SU-DHL-6 (cell line): Measurements from ENCODE around the gene NTN3.
"Not testable (repeated sequence)": the region's sequence is repeated elsewhere in the genome, so short reads cannot be mapped to it uniquely, and the experiment has no call there.

Experiments
- H2AFZ ChIP-seq: fragments of 200-600 bp; sonication (generic); 2 replicates; pipeline ENCODE4 v1.6.1; 2014; ENCODE audit warnings: low read depth, mild to moderate bottlenecking, moderate library complexity, mixed read lengths, antibody characterized with exemption, low read length; ENCODE audit not compliant: severe bottlenecking
- H3F3A ChIP-seq: fragments of 200-600 bp; shearing (Covaris generic); 2 replicates; pipeline ENCODE4 v1.6.0; 2016; ENCODE audit warnings: antibody characterized with exemption, mild to moderate bottlenecking; ENCODE audit not compliant: insufficient read depth
- H3K27ac ChIP-seq: fragments of 200-600 bp; sonication (generic); 2 replicates; pipeline ENCODE4 v1.5.1; 2016; ENCODE audit warnings: low read depth, mild to moderate bottlenecking, low read length, moderate library complexity, mixed read lengths
- H3K27me3 ChIP-seq: fragments of 200-600 bp; sonication (generic), shearing (Covaris generic); 2 replicates; pipeline ENCODE4 v1.6.0; 2014; ENCODE audit warnings: mild to moderate bottlenecking, low read length
- H3K36me3 ChIP-seq: fragments of 200-600 bp; sonication (generic); 2 replicates; pipeline ENCODE4 v1.6.1; 2014; ENCODE audit warnings: mild to moderate bottlenecking, low read length, mixed read lengths
- H3K4me2 ChIP-seq: fragments of 300-600, 200-600 bp; shearing (Covaris generic), sonication (generic); 2 replicates; pipeline ENCODE4 v1.6.0; 2014; ENCODE audit warnings: low read length, low read depth, mild to moderate bottlenecking; ENCODE audit not compliant: poor library complexity, severe bottlenecking
- H3K4me3 ChIP-seq: fragments of 200-600 bp; sonication (generic); 2 replicates; pipeline ENCODE4 v1.5.1; 2014; ENCODE audit warnings: antibody characterized with exemption, low read length, mild to moderate bottlenecking, mixed read lengths; ENCODE audit not compliant: insufficient read depth, poor library complexity, severe bottlenecking
- H3K79me2 ChIP-seq: fragments of 200-600 bp; sonication (generic); 2 replicates; pipeline ENCODE4 v1.6.1; 2014; ENCODE audit warnings: mild to moderate bottlenecking, low read length, moderate library complexity; ENCODE audit not compliant: insufficient read depth
- H3K9ac ChIP-seq: fragments of 200-600 bp; sonication (generic); 2 replicates; pipeline ENCODE4 v1.7.0; 2014; ENCODE audit warnings: mild to moderate bottlenecking, low read length
- H3K9me2 ChIP-seq: fragments of 200-600 bp; sonication (generic); replicated peaks from 2 replicates; pipeline ENCODE4 v1.6.1; 2014; ENCODE audit warnings: low read length; ENCODE audit not compliant: insufficient read depth
- H3K9me3 ChIP-seq: fragments of 200-600 bp; sonication (generic); 2 replicates; pipeline ENCODE4 v1.6.1; 2014; ENCODE audit warnings: low read length, mixed read lengths; ENCODE audit not compliant: insufficient read depth
- H4K20me1 ChIP-seq: fragments of 200-600 bp; sonication (generic); 2 replicates; pipeline ENCODE4 v1.6.1; 2014; ENCODE audit warnings: low read depth, mild to moderate bottlenecking, antibody characterized with exemption, low read length, moderate library complexity, mixed read lengths
- CTCF ChIP-seq: fragments of 200-600 bp; sonication (generic); IDR thresholded peaks from one replicate; pipeline ENCODE4 v1.5.1; 2017; ENCODE audit warnings: antibody characterized with exemption, mild to moderate bottlenecking, low read length, moderate library complexity; ENCODE audit not compliant: insufficient read depth, poor library complexity, severe bottlenecking
- EZH2phosphoT487 ChIP-seq: fragments of 200-600 bp; sonication (generic), shearing (Covaris generic); conservative IDR thresholded peaks from 2 replicates; pipeline ENCODE4 v1.6.1; 2018; ENCODE audit warnings: mild to moderate bottlenecking, antibody characterized with exemption, low read length, moderate library complexity, mixed read lengths

The NTN3 gene

GRCh38 chr16:2432801-2433505 is 38.1 kb upstream of the NTN3 start:
- H4K20me1 ChIP-seq: 0 out of 2 replicates have a peak, but pooled peaks cover 7% of the 10 kb centered on the region
- no peak for TF ChIP-seq EZH2phosphoT487
- no peak for TF ChIP-seq CTCF
- no peak overlapping the region for H3K9ac ChIP-seq
- peaks cover 42% of the 10 kb centered on the region for H3K79me2 ChIP-seq
- no peak overlapping the region for H3K4me3 ChIP-seq
- peaks cover 26% of the 10 kb centered on the region for H3K36me3 ChIP-seq
- H3K9me2 ChIP-seq: no peaks in the 10 kb centered on the region
- no peak overlapping the region for H2AFZ ChIP-seq
- no peaks in the 10 kb centered on the region for H3F3A ChIP-seq
- no peak overlapping the region for H3K4me2 ChIP-seq
- H3K27me3 ChIP-seq: no peaks in the 10 kb centered on the region
- no peak overlapping the region for H3K27ac ChIP-seq
- H3K9me3 ChIP-seq: no peaks in the 10 kb centered on the region

- not testable (repeated sequence) for H3K9me3 ChIP-seq, H3K27me3 ChIP-seq, H3K9me2 ChIP-seq, H2AFZ ChIP-seq, H4K20me1 ChIP-seq, H3K4me3 ChIP-seq, H3F3A ChIP-seq, H3K9ac ChIP-seq, H3K4me2 ChIP-seq, H3K27ac ChIP-seq
- H3K79me2 ChIP-seq: peaks cover 33% of the 10 kb centered on the region
- H3K36me3 ChIP-seq: peaks cover 28% of the 10 kb centered on the region
Observed at GRCh38 chr16:2435236-2435635, 35.9 kb upstream of the NTN3 start.

GRCh38 chr16:2436110-2436509 is 35.0 kb upstream of the NTN3 start:
- Histone ChIP-seq H3K27ac (no peak overlapping the region), H3K36me3 (peaks cover 26% of the 10 kb centered on the region), H3K79me2 (peaks cover 24% of the 10 kb centered on the region)

More at GRCh38 chr16:2436110-2436509, 35.0 kb upstream of the NTN3 start:
- Histone ChIP-seq H2AFZ (no peak overlapping the region), H3K9ac (no peak overlapping the region), H3K9me3 (no peaks in the 10 kb centered on the region), H3K4me2 (no peak overlapping the region), H3K4me3 (no peak overlapping the region), H3K27me3 (no peaks in the 10 kb centered on the region), H3K9me2 (no peaks in the 10 kb centered on the region), H4K20me1 (0 out of 2 replicates have a peak, but pooled peaks cover 1% of the 10 kb centered on the region), H3F3A (0 out of 2 replicates have a peak, but pooled peaks cover 6% of the 10 kb centered on the region)
- TF ChIP-seq EZH2phosphoT487 (no peak), CTCF (no peak)
